Pancreas (tissue), 10 donors: Measurements from ENCODE around the gene STRN4. TPM values are rescaled to one million over a fixed set of nuclear protein-coding genes. Genes with fewer than 3 reads are reported as not detected.
"Not testable (repeated sequence)": the region's sequence is repeated elsewhere in the genome, so short reads cannot be mapped to it uniquely, and the experiment has no call there.

Experiments used
- ATAC-seq, 4 donors: fragments of 200-7000 bp; cut with Tn5 transposase; one replicate each; pipeline versions ENCODE4 v1.8.0 to v1.9.1; 2020; ENCODE audit warnings: mild to moderate bottlenecking in 4 of 4, moderate library complexity in 4 of 4
- DNase-seq, 6 donors: peaks; one replicate each; pipeline ENCODE4 v3.0.0-alpha.2; 2020
- FAIRE-seq: peaks from 2 replicates; lab custom pipeline; 2012; peaks lifted over from hg19 to GRCh38; lab: Jason Lieb, UNC
- H3K27ac ChIP-seq, 4 donors: fragments of 200-600 bp; sonication (generic); 1 replicate in 3 of 4; 2 replicates in 1 of 4; pipeline versions ENCODE4 v1.5.0 to v1.8.0; 2020
- H3K27me3 ChIP-seq, 4 donors: fragments of 200-600 bp; one replicate each; pipeline ENCODE4 v1.8.0; 2021
- H3K36me3 ChIP-seq, 3 donors: fragments of 200-600 bp; sonication (generic) in 1 of 3; one replicate each; pipeline versions ENCODE4 v1.5.0 to v1.8.0; 2020 to 2021
- H3K4me1 ChIP-seq, 3 donors: fragments of 200-600 bp; one replicate each; pipeline ENCODE4 v1.8.0; 2021
- H3K4me3 ChIP-seq, 4 donors: fragments of 200-600 bp; sonication (generic) in 2 of 4; one replicate each; pipeline versions ENCODE4 v1.5.0 to v1.8.0; 2020 to 2021
- H3K9me3 ChIP-seq, 4 donors: fragments of 200-600 bp; one replicate each; pipeline ENCODE4 v1.8.0; 2021
- CTCF ChIP-seq, 4 donors: fragments of 200-600 bp; sonication (generic) in 3 of 4; IDR thresholded peaks; one replicate each; pipeline versions ENCODE4 v1.5.0 to v1.8.0; 2021; ENCODE audit warnings: antibody characterized with exemption in 4 of 4
- WGBS, 2 donors: extraction: QIAGEN DNeasy Blood & Tissue Kit; methylation state at CpG; one replicate each; pipeline ENCODE4 v1.1.7; 2013; 5-methylcytosine and 5-hydroxymethylcytosine counted together
- intact Hi-C, 3 donors: fragments of 100-400 bp; cut with DNase I; formaldehyde crosslinking; loops; one replicate each; pipeline versions ENCODE4 v1.11.1 to v1.14.2; 2022
- polyA plus RNA-seq, 2 donors: library from polyadenylated mRNA; stranded (reverse); fragments of 200-250 nt; gene quantifications; one replicate each; pipeline ENCODE4 v1.2.3, GENCODE V29; 2013
- total RNA-seq, 6 donors: library from RNA; stranded (reverse); fragmentation: NEBNext Ultra II Directional in 4 of 6; extraction: Animal tissue kit (Norgen Biotek cat#: 25700) in 4 of 6; gene quantifications; one replicate each; pipeline versions ENCODE4 v1.2.1 to v1.2.4, GENCODE V29; 2021 to 2023
- donor health status: healthy with polysubstance abuse.
- donor health status: DM: no; HTN: no; CAD: no; lungs with moderate emphysema.
- donor health status: DM: no; HTN: no; CAD: no.
- donor health status: control.
- donor health status: control.
- donor health status: Bipolar disorder and iron deficiency.
- donor health status: DM: yes; HTN: yes; CAD: no.
- donor health status: DM: no; HTN: no; CAD: no.
- donor health status: DM: no; HTN: no; CAD: no.
- donor health status: DM: yes; HTN: yes; CAD: no.

STRN4 gene
- total and polyA plus RNA-seq, 8 donors: 26.4 to 48.0 (median 37.7) TPM

DNA sequence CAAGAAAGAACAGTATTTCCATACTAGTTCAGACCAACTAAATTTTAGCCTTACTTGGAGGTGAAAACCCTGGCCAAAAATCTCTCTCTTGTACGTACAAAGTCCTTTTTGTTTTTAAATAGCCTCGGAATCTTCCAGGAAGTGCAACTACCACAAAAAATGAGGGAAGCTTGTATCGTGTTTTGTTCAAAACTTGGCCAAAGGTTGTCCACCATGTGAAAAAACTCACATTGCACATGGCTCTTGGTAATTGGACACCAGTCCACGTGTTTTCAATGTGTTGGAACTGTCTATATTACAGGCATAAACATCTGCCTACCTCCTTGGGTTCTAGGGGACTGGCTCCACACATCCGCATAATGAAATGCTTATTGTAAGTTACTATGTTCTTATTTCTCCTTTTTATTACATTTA lies 15.2 kb upstream of the STRN4 start:
- FAIRE-seq (no peak), DNase-seq (no peak), ATAC-seq (no peak)
- Histone ChIP-seq H3K27me3 (no peaks in the 10 kb centered on the region), H3K4me1 (no peaks in the 10 kb centered on the region), H3K36me3 (no peaks in the 10 kb centered on the region), H3K4me3 (no peak overlapping the region), H3K9me3 (no peaks in the 10 kb centered on the region), H3K27ac (peak overlapping the region; percentile 10 to 44 (median 28))
- no peak for TF ChIP-seq CTCF (IDR thresholded peaks at IDR 0.05)
- WGBS, 2 donors: 47 to 52% methylated on average over 5 of the region's 5 CpGs
- intact Hi-C loops: no loop called here

GRCh38 chr19:46760897-46761296 lies 14.6 kb upstream of the STRN4 start:
- intact Hi-C loops, ATAC-seq, FAIRE-seq, H3K36me3 ChIP-seq, H3K4me3 ChIP-seq, DNase-seq, H3K4me1 ChIP-seq, H3K9me3 ChIP-seq, H3K27me3 ChIP-seq: not testable (repeated sequence)
- 65 to 83% methylated on average over 4 of the region's 4 CpGs for WGBS, 2 donors
- peak overlapping the region in 3 of 4 donors; percentile 10 to 28 (median 17) for H3K27ac ChIP-seq

- no peaks in the 10 kb centered on the region for H3K36me3 ChIP-seq
- no peak overlapping the region for H3K27ac ChIP-seq
- no peak for DNase-seq
- no peak for TF ChIP-seq CTCF (IDR thresholded peaks at IDR 0.05)
- intact Hi-C loops: no loop called here
- no peak for ATAC-seq
- FAIRE-seq: no peak
- no peak overlapping the region for H3K4me3 ChIP-seq
- no peaks in the 10 kb centered on the region for H3K4me1 ChIP-seq
- H3K27me3 ChIP-seq: no peaks in the 10 kb centered on the region
- WGBS, 2 donors: 82 to 89% methylated on average over 5 of the region's 5 CpGs
- no peaks in the 10 kb centered on the region for H3K9me3 ChIP-seq
Observed at GRCh38 chr19:46760363-46760762, 14.1 kb upstream of the STRN4 start.

DNA sequence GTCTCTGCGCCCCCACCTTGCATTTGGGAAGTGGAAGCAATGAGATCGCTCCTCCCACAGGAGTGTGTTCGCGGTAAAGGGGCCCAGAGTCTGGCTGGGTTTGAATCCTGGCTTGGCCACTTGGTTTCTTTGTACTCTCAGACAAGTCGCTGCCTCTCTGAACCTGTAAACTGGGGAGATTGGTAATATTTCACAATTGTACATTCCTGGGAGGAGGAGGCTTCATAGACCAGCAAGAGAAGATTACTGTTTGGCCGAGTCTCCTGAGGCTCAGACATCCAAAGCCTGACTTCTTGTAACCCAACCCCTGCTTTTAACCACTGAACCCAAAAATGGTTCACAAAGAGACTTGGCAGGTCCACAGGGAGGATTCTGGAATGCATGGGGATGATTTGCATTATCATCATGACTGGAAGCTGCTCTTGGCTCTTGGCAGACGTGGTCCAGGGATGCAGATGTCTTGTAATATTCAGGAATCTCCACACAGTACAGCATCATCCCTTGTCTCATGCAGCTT lies 13.6 kb upstream of the STRN4 start:
- Histone ChIP-seq H3K27me3 (no peaks in the 10 kb centered on the region), H3K36me3 (no peaks in the 10 kb centered on the region), H3K4me3 (no peak overlapping the region), H3K27ac (no peak overlapping the region), H3K4me1 (no peaks in the 10 kb centered on the region), H3K9me3 (no peaks in the 10 kb centered on the region)
- 78 to 80% methylated on average over 7 of the region's 7 CpGs for WGBS, 2 donors
- DNase-seq: no peak
- intact Hi-C loops: loop anchor here (5.0 to 10.0 kb wide), 3 partner anchors 75 to 235 kb away; no protein-coding TSS in a partner anchor
- FAIRE-seq: no peak
- TF ChIP-seq CTCF (IDR thresholded peaks at IDR 0.05): no peak
- ATAC-seq: peak in 2 of 4 donors; percentile 6 to 24

DNA sequence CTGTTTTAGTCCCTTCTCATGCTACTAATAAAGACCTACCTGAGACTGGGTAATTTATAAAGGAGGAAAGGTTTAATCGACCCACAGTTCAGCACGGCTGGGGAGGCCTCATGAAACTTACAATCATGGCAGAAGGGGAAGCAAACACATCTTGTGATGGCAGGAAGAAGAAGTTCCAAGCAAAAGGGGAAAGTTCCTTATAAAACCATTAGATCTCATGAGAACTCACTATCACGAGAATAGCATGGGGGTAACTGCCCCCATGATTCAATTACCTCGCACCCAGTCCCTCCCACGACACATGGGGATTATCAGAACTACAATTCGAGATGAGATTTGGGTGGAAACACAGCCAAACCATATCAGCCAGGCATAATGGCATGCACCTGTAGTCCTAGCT lies 13.0 kb upstream of the STRN4 start:
- TF ChIP-seq CTCF (IDR thresholded peaks at IDR 0.05): no peak
- Histone ChIP-seq H3K36me3 (no peaks in the 10 kb centered on the region), H3K9me3 (no peaks in the 10 kb centered on the region), H3K4me1 (no peaks in the 10 kb centered on the region), H3K4me3 (no peak overlapping the region), H3K27ac (no peak overlapping the region), H3K27me3 (no peaks in the 10 kb centered on the region)
- DNase-seq: no peak
- no peak for FAIRE-seq
- 68 to 78% methylated on average over 6 of the region's 6 CpGs for WGBS, 2 donors
- no peak for ATAC-seq
- intact Hi-C loops: loop anchor here (5.0 to 10.0 kb wide), 3 partner anchors 76 to 236 kb away; no protein-coding TSS in a partner anchor
